GM21717 (cell line): ENCODE results near the gene HOMER2.

Experiments
- ATAC-seq: cut with Tn5 transposase; IDR thresholded peaks from one replicate; pipeline ENCODE4 v1.9.1; 2021; ENCODE audit warnings: mild to moderate bottlenecking, moderate library complexity; ENCODE audit not compliant: unreplicated experiment

HOMER2 gene

GRCh38 chr15:82933576-82933975 lies 18.9 kb downstream of the HOMER2 start:
- no peak for ATAC-seq

- no peak for ATAC-seq
Measured at GRCh38 chr15:82931221-82931620, 21.3 kb downstream of the HOMER2 start.

- ATAC-seq, result no peak
Measured at GRCh38 chr15:82930461-82930860, 22.1 kb downstream of the HOMER2 start.

- ATAC-seq, result no peak
Measured at GRCh38 chr15:82928711-82929110, 23.8 kb downstream of the HOMER2 start.

GRCh38 chr15:82923744-82924143 lies 28.8 kb downstream of the HOMER2 start:
- ATAC-seq, result no peak

GRCh38 chr15:82922737-82923136 lies 29.8 kb downstream of the HOMER2 start:
- ATAC-seq, result no peak

GRCh38 chr15:82921939-82922338 lies 30.6 kb downstream of the HOMER2 start:
- ATAC-seq, result no peak

GRCh38 chr15:82921242-82921641 lies 31.3 kb downstream of the HOMER2 start:
- no peak for ATAC-seq

- ATAC-seq, result no peak
Measured at GRCh38 chr15:82919231-82919886, 33.2 kb downstream of the HOMER2 start.

GRCh38 chr15:82918607-82919230 lies 33.8 kb downstream of the HOMER2 start:
- ATAC-seq, result no peak

- no peak for ATAC-seq
Measured at GRCh38 chr15:82918162-82918561, 34.4 kb downstream of the HOMER2 start.

GRCh38 chr15:82917249-82917648 lies 35.3 kb downstream of the HOMER2 start:
- no peak for ATAC-seq

GRCh38 chr15:82916161-82916952 lies 36.2 kb downstream of the HOMER2 start:
- no peak for ATAC-seq

GRCh38 chr15:82914396-82914795 lies 38.1 kb downstream of the HOMER2 start:
- no peak for ATAC-seq

- no peak for ATAC-seq
Measured at GRCh38 chr15:82911458-82911857, 41.1 kb downstream of the HOMER2 start.

- no peak for ATAC-seq
Measured at GRCh38 chr15:82910721-82911120, 41.8 kb downstream of the HOMER2 start.

- ATAC-seq, result no peak
Measured at GRCh38 chr15:82909080-82909815, 43.3 kb downstream of the HOMER2 start.

- ATAC-seq, result no peak
Measured at GRCh38 chr15:82907350-82907749, 45.2 kb downstream of the HOMER2 start.

GRCh38 chr15:82904574-82904973 lies 47.9 kb downstream of the HOMER2 start:
- ATAC-seq, result no peak

- ATAC-seq, result no peak
Measured at GRCh38 chr15:82903511-82903910, 49.0 kb downstream of the HOMER2 start.

GRCh38 chr15:82901114-82901805 lies 51.3 kb downstream of the HOMER2 start:
- ATAC-seq, result no peak
